ENCODE measurements around the gene CTXN3. TPM values are rescaled to one million over a fixed set of nuclear protein-coding genes. Genes with fewer than 3 reads are reported as not detected.

The CTXN3 gene
- total RNA-seq, 1 donor from 2014 or later = not detected

DNA sequence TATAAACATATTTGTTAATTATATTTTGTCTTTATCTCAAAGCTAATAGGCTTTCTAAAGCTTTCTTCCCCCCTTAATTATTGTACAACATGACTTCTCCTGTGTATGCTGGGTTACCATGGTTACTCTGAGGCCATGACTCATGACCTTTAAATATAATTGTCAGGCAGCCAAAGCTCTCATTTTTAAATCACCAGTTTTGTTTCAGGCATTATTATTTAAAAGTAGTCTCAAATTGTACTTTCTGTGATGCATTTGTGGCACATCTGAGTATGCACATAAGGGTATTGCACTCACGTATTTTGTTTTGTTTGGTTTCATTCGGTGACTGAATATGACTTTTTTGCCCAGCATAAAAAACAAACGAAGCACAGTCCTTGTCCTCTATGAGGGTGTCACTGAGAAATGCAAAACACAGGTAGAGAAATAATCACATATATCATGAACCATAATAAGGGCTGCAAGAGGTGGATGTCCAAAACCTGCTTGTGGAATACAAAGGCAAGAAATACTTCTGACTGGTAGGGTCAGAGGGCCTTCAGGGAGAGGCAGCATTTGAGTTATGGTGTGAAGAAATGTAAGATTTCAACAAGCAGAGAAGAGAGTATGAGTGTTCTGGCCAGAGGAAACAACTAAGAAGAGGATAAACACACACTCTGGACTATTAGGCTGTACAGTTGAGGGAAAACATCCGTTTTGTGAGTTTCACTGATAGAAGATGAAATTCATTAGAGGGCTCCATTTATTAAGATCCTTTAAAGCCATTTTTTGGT is 56.4 kb downstream of the CTXN3 start:
- Mint-ChIP-seq H3K9me3 (ENCODE audit: unreplicated experiment) (no peaks in the 10 kb centered on the region), H3K27ac (ENCODE audit: unreplicated experiment) (no peak overlapping the region), H3K4me3 (ENCODE audit: unreplicated experiment) (no peak overlapping the region), H3K36me3 (ENCODE audit: unreplicated experiment) (peaks cover under 1% of the 10 kb centered on the region), H3K4me1 (ENCODE audit: low read depth, unreplicated experiment) (peaks cover 4% of the 10 kb centered on the region), H3K27me3 (ENCODE audit: unreplicated experiment) (peaks cover 4% of the 10 kb centered on the region)
- DNase-seq = no peak
- TF ChIP-seq, protein P1, sequence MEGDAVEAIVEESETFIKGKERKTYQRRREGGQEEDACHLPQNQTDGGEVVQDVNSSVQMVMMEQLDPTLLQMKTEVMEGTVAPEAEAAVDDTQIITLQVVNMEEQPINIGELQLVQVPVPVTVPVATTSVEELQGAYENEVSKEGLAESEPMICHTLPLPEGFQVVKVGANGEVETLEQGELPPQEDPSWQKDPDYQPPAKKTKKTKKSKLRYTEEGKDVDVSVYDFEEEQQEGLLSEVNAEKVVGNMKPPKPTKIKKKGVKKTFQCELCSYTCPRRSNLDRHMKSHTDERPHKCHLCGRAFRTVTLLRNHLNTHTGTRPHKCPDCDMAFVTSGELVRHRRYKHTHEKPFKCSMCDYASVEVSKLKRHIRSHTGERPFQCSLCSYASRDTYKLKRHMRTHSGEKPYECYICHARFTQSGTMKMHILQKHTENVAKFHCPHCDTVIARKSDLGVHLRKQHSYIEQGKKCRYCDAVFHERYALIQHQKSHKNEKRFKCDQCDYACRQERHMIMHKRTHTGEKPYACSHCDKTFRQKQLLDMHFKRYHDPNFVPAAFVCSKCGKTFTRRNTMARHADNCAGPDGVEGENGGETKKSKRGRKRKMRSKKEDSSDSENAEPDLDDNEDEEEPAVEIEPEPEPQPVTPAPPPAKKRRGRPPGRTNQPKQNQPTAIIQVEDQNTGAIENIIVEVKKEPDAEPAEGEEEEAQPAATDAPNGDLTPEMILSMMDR (IDR thresholded peaks at IDR 0.05; ENCODE audit: partially characterized antibody, unreplicated experiment) = no peak

DNA sequence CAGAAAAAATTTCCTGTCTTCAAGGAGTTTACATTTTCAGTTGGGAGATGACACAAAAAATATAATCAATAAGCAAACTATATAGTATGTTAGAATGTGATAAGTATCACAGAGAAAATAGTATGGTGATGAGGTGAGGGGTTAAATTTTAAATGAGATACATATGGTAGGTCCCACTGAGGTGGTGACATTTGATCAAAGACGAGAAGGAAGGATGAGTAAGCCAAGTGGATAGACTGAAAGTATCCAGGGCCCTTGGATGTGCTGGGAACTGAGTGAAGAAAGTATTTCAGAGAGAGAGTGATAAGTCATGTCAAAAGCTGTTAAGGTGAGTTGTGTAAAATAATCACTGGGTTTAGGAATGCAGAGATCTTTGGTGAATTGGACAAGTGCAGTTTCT is 57.8 kb downstream of the CTXN3 start:
- Mint-ChIP-seq H3K36me3 (ENCODE audit: unreplicated experiment) (peaks cover 3% of the 10 kb centered on the region), H3K4me1 (ENCODE audit: low read depth, unreplicated experiment) (peaks cover 4% of the 10 kb centered on the region), H3K27me3 (ENCODE audit: unreplicated experiment) (peaks cover 4% of the 10 kb centered on the region), H3K9me3 (ENCODE audit: unreplicated experiment) (peaks cover 2% of the 10 kb centered on the region), H3K4me3 (ENCODE audit: unreplicated experiment) (no peak overlapping the region), H3K27ac (ENCODE audit: unreplicated experiment) (no peak overlapping the region)
- DNase-seq = no peak
- TF ChIP-seq, protein P1 (IDR thresholded peaks at IDR 0.05; ENCODE audit: partially characterized antibody, unreplicated experiment) = no peak

DNA sequence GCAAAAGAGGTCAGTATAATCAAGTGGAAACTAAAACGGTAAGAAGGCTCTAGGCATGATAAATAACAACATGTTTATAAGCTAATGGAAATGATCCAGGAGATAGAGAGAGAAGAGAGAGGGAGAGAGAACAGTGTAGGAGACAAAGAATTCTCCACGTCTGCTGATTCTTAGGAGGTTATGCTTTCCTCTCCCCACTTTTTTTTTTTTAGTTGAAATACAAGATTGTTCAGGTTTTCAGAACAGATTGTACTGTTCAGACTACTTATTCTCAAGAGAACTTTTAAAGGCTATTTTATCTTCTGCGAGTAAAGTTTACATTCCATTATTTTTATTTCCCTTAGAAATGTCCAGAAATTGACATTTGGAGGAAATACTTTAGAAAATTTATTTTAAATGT is 58.3 kb downstream of the CTXN3 start:
- TF ChIP-seq, protein P1 (IDR thresholded peaks at IDR 0.05; ENCODE audit: partially characterized antibody, unreplicated experiment) = no peak
- Mint-ChIP-seq H3K27me3 (ENCODE audit: unreplicated experiment) (peaks cover 4% of the 10 kb centered on the region), H3K4me3 (ENCODE audit: unreplicated experiment) (no peak overlapping the region)

More for the DNA sequence above, 58.3 kb downstream of the CTXN3 start:
- Mint-ChIP-seq H3K27ac (ENCODE audit: unreplicated experiment) (no peak overlapping the region), H3K9me3 (ENCODE audit: unreplicated experiment) (peaks cover 2% of the 10 kb centered on the region), H3K4me1 (ENCODE audit: low read depth, unreplicated experiment) (peaks cover 5% of the 10 kb centered on the region), H3K36me3 (ENCODE audit: unreplicated experiment) (peaks cover 3% of the 10 kb centered on the region)
- DNase-seq = no peak

Other genes with a start within 250 kb of the CTXN3 start
- gene PRRC1, start 131.4 kb upstream of the CTXN3 start, total RNA-seq (ENCODE audit: unreplicated experiment) = 57.3 TPM
- gene CCDC192, start 54.3 kb downstream of the CTXN3 start, total RNA-seq (ENCODE audit: unreplicated experiment) = not detected

Measured in glutamatergic neuron (in vitro differentiated cells).